ENCODE results near the gene PLCH1.

DNA sequence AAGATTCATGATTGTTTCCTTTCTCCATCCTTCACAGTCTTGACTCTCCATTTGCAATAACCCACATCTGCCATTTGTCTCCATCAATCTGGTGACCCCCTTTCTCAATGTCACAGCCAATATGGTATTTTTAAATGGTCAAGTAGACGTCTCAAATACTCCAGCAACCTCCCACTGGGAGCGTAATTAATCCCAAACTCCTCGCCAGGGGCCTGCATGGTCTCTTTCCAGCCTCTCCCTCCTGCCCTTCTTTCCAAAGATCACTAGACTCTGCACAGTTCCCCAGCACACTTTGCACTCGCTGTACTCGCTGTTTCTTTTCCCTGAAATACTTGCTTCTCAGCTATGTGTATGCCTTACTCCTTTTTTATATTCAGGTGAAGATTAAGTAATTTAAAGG lies 115.3 kb downstream of the PLCH1 start:
- TF ChIP-seq, protein P1, sequence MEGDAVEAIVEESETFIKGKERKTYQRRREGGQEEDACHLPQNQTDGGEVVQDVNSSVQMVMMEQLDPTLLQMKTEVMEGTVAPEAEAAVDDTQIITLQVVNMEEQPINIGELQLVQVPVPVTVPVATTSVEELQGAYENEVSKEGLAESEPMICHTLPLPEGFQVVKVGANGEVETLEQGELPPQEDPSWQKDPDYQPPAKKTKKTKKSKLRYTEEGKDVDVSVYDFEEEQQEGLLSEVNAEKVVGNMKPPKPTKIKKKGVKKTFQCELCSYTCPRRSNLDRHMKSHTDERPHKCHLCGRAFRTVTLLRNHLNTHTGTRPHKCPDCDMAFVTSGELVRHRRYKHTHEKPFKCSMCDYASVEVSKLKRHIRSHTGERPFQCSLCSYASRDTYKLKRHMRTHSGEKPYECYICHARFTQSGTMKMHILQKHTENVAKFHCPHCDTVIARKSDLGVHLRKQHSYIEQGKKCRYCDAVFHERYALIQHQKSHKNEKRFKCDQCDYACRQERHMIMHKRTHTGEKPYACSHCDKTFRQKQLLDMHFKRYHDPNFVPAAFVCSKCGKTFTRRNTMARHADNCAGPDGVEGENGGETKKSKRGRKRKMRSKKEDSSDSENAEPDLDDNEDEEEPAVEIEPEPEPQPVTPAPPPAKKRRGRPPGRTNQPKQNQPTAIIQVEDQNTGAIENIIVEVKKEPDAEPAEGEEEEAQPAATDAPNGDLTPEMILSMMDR (optimal IDR thresholded peaks at IDR 0.05 in 1 of 3, IDR thresholded peaks at IDR 0.05 in 1 of 3, conservative IDR thresholded peaks at IDR 0.05 in 1 of 3; ENCODE audit: extremely low read depth in 1 of 3, insufficient read depth in 2 of 3, low read length in 3 of 3): no peak
- no peak for TF ChIP-seq EZH2 (IDR thresholded peaks at IDR 0.05; ENCODE audit: low read length)
